MCF 10A (cell line): ENCODE data around the gene ADARB1. TPM values are rescaled to one million over a fixed set of nuclear protein-coding genes. Genes with fewer than 3 reads are reported as not detected.

Experiments
- BruUV-seq: library from RNA; stranded (reverse); fragments of 400-500 nt; replicated peaks from 2 replicates; lab custom pipeline; 2021; lab: Mats Ljungman, UMichigan
- CTCF ChIA-PET: fragments of 300-600 bp; sonication (Branson Sonifier 250); formaldehyde crosslinking; extraction: SDS; loops from one replicate; lab custom pipeline; 2021; ENCODE audit warnings: antibody characterized with exemption, inconsistent platforms; lab: Yijun Ruan, JAX
- POLR2A ChIA-PET: fragments of 300-600, 350-650 bp; sonication (Branson Sonifier 250); formaldehyde crosslinking; extraction: SDS; loops from one replicate; lab custom pipeline; 2020; ENCODE audit warnings: antibody characterized with exemption, inconsistent platforms; lab: Yijun Ruan, JAX
- DNase-seq: peaks from one replicate; pipeline ENCODE4 v3.0.0-alpha.2; 2018; ENCODE audit not compliant: unreplicated experiment
- H3K27ac Mint-ChIP-seq: one replicate; pipeline ENCODE4 v1.8.0; 2022; ENCODE audit warnings: mild to moderate bottlenecking, low read depth, mixed read lengths; ENCODE audit not compliant: unreplicated experiment
- H3K27me3 Mint-ChIP-seq: one replicate; pipeline ENCODE4 v1.8.0; 2022; ENCODE audit warnings: mixed read lengths; ENCODE audit not compliant: insufficient read depth, unreplicated experiment
- H3K36me3 Mint-ChIP-seq: one replicate; pipeline ENCODE4 v1.8.0; 2022; ENCODE audit warnings: mild to moderate bottlenecking, moderate library complexity, mixed read lengths; ENCODE audit not compliant: insufficient read depth, unreplicated experiment
- H3K4me1 Mint-ChIP-seq: one replicate; pipeline ENCODE4 v1.8.0; 2022; ENCODE audit warnings: mixed read lengths; ENCODE audit not compliant: insufficient read depth, unreplicated experiment
- H3K4me3 Mint-ChIP-seq: one replicate; pipeline ENCODE4 v1.8.0; 2022; ENCODE audit warnings: mild to moderate bottlenecking, moderate library complexity, mixed read lengths; ENCODE audit not compliant: unreplicated experiment
- H3K9me3 Mint-ChIP-seq: one replicate; pipeline ENCODE4 v1.8.0; 2022; ENCODE audit warnings: mixed read lengths; ENCODE audit not compliant: unreplicated experiment
- intact Hi-C: fragments of 100-400 bp; cut with micrococcal nuclease; formaldehyde crosslinking; loops from 2 replicates; pipeline ENCODE4 v1.14.1; 2022
- total RNA-seq: library from RNA; stranded (reverse); gene quantifications from 2 replicates; pipeline ENCODE4 v1.2.3, GENCODE V29; 2022
- TF ChIP-seq, protein P1 (sequence below): fragments of 200-600 bp; IDR thresholded peaks from one replicate; pipeline ENCODE4 v1.8.0; 2022; ENCODE audit warnings: antibody characterized with exemption, mild to moderate bottlenecking; ENCODE audit not compliant: unreplicated experiment

The ADARB1 gene
- total RNA-seq, 1 experiment from 2014 or later = 19.4 TPM

DNA sequence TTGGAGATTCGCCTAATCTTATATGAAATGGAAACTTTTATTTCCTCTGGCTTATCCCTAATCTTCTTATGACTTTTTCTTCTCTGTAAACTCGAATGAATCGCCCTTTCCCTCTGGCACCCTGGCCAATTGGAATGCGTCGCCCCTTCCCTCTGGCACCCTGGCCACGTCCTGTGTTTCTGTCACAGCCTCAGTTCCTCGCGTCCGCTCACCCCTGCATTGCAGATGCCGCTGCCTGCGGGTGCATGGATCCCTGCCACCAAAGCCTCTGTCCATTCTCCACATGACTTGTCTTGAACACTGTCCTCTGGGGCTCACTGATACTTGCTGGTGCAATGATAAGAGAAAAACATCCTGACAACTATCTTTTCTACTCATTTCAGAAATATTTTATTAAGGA, 104.6 kb downstream of the ADARB1 start:
- Mint-ChIP-seq H3K27me3 (no peaks in the 10 kb centered on the region), H3K36me3 (peaks cover 6% of the 10 kb centered on the region), H3K27ac (no peak overlapping the region), H3K4me3 (no peak overlapping the region), H3K4me1 (no peaks in the 10 kb centered on the region), H3K9me3 (no peaks in the 10 kb centered on the region)
- no TSS peak for BruUV-seq
- ChIA-PET CTCF (no interaction called here), POLR2A (no interaction called here)
- intact Hi-C loops = no loop called here
- no peak for DNase-seq
- TF ChIP-seq, protein P1, sequence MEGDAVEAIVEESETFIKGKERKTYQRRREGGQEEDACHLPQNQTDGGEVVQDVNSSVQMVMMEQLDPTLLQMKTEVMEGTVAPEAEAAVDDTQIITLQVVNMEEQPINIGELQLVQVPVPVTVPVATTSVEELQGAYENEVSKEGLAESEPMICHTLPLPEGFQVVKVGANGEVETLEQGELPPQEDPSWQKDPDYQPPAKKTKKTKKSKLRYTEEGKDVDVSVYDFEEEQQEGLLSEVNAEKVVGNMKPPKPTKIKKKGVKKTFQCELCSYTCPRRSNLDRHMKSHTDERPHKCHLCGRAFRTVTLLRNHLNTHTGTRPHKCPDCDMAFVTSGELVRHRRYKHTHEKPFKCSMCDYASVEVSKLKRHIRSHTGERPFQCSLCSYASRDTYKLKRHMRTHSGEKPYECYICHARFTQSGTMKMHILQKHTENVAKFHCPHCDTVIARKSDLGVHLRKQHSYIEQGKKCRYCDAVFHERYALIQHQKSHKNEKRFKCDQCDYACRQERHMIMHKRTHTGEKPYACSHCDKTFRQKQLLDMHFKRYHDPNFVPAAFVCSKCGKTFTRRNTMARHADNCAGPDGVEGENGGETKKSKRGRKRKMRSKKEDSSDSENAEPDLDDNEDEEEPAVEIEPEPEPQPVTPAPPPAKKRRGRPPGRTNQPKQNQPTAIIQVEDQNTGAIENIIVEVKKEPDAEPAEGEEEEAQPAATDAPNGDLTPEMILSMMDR = no peak

- Mint-ChIP-seq H3K36me3 (peaks cover 7% of the 10 kb centered on the region), H3K9me3 (no peaks in the 10 kb centered on the region), H3K4me3 (no peak overlapping the region), H3K27ac (no peak overlapping the region), H3K27me3 (no peaks in the 10 kb centered on the region), H3K4me1 (no peaks in the 10 kb centered on the region)
- ChIA-PET CTCF (interaction anchor here (0.6 kb wide), 1 partner anchor 41 kb away, joined by 3 read pairs; no protein-coding TSS in a partner anchor), POLR2A (no interaction called here)
- intact Hi-C loops = no loop called here
- DNase-seq = no peak
- TF ChIP-seq, protein P1 = no peak
- BruUV-seq = no TSS peak
Observed at GRCh38 chr21:45179568-45180245, 105.3 kb downstream of the ADARB1 start.

DNA sequence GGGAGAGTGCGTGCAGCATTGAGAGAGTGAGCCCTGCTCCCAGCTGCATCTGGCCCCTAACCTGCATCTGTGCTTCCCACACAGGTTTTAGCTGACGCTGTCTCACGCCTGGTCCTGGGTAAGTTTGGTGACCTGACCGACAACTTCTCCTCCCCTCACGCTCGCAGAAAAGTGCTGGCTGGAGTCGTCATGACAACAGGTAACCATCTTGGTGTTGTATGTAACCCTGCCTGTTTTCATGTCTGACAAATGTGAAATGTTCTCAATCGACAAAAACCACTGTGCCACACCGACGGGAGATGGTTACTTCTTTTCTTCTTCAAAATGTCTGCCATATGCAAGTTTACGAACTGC, 105.8 kb downstream of the ADARB1 start:
- Mint-ChIP-seq H3K9me3 (no peaks in the 10 kb centered on the region), H3K27me3 (no peaks in the 10 kb centered on the region), H3K4me3 (no peak overlapping the region), H3K27ac (no peak overlapping the region), H3K36me3 (peaks cover 12% of the 10 kb centered on the region), H3K4me1 (no peaks in the 10 kb centered on the region)
- DNase-seq = no peak
- ChIA-PET CTCF (interaction anchor here (0.6 kb wide), 1 partner anchor 41 kb away, joined by 3 read pairs; no protein-coding TSS in a partner anchor), POLR2A (interaction anchor here (1.3 kb wide), 1 partner anchor 10 kb away, joined by 3 read pairs; no protein-coding TSS in a partner anchor)
- BruUV-seq = no TSS peak
- TF ChIP-seq, protein P1 = no peak
- intact Hi-C loops = no loop called here

DNA sequence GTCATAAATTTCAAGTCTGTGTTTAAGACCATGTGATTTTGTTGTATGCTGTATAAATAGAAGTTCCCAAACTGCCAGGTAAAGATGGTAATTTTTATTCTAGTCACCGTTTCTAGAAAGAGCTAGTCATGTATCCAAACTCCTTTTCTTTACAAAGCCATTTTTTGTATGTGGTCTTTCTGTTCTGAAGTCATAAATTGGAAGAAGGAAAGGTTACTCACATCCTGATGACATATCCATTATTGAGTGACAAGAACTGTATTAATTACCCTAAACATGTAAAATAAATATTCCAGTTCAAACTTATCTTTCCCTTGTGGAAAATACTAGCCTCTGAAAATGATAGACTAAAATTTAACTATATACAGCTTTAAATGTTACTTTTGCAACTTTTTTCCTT, 108.6 kb downstream of the ADARB1 start:
- ChIA-PET CTCF (no interaction called here), POLR2A (no interaction called here)
- Mint-ChIP-seq H3K27me3 (no peaks in the 10 kb centered on the region), H3K36me3 (peaks cover 25% of the 10 kb centered on the region), H3K4me3 (no peak overlapping the region), H3K27ac (no peak overlapping the region), H3K4me1 (no peaks in the 10 kb centered on the region), H3K9me3 (peaks cover 14% of the 10 kb centered on the region)
- TF ChIP-seq, protein P1 = no peak
- no TSS peak for BruUV-seq
- intact Hi-C loops = no loop called here
- DNase-seq = no peak
